ENCODE measurements around the gene F12.

The F12 gene

DNA sequence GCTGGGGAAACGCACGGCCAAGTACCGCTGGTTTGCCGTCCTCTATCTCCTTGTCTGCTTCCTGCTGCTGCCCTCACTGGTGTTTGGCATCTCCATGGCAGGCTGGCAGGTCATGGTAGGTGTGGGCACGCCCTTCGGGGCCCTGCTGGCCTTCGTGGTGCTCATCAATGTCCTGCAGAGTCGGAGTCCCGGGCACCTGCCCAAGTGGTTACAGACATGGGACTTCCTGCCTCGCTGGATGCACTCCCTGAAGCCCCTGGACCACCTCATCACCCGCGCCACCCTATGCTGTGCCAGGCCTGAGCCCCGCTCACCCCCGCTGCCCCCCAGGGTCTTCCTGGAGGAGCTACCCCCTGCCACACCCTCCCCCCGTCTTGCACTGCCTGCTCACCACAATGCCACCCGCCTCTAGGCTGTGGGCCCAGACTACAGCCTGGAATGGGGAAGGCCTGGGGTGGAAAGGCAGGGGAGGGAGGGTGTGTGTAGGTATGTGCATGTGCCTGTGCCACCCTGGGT is 11.4 kb downstream of the F12 start:
- ATAC-seq (ENCODE audit: insufficient read depth, low read depth) (no peak), DNase-seq (no peak)
- Histone ChIP-seq H3K27ac (ENCODE audit: low read length) (no peak overlapping the region), H3K36me3 (ENCODE audit: insufficient read depth, low read length) (no peaks in the 10 kb centered on the region), H3K4me1 (ENCODE audit: insufficient read depth, low read length) (no peaks in the 10 kb centered on the region), H3K9ac (ENCODE audit: low read depth, low read length) (no peak overlapping the region), H2AFZ (ENCODE audit: low read depth, low read length) (no peak overlapping the region), H3K79me2 (ENCODE audit: insufficient read depth, low read length) (no peaks in the 10 kb centered on the region), H3K27me3 (ENCODE audit: insufficient read depth, low read length, poor library complexity) (peaks cover 15% of the 10 kb centered on the region), H3K4me3 (ENCODE audit: low read depth in 1 of 2, low read length in 2 of 2) (no peak overlapping the region), H4K20me1 (ENCODE audit: insufficient read depth, low read length) (peaks cover 13% of the 10 kb centered on the region), H3K9me3 (ENCODE audit: insufficient read depth, low read length, severe bottlenecking) (no peaks in the 10 kb centered on the region), H3K4me2 (ENCODE audit: insufficient read depth, low read length) (no peak overlapping the region)
- TF ChIP-seq, protein P1, sequence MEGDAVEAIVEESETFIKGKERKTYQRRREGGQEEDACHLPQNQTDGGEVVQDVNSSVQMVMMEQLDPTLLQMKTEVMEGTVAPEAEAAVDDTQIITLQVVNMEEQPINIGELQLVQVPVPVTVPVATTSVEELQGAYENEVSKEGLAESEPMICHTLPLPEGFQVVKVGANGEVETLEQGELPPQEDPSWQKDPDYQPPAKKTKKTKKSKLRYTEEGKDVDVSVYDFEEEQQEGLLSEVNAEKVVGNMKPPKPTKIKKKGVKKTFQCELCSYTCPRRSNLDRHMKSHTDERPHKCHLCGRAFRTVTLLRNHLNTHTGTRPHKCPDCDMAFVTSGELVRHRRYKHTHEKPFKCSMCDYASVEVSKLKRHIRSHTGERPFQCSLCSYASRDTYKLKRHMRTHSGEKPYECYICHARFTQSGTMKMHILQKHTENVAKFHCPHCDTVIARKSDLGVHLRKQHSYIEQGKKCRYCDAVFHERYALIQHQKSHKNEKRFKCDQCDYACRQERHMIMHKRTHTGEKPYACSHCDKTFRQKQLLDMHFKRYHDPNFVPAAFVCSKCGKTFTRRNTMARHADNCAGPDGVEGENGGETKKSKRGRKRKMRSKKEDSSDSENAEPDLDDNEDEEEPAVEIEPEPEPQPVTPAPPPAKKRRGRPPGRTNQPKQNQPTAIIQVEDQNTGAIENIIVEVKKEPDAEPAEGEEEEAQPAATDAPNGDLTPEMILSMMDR (IDR thresholded peaks at IDR 0.05; ENCODE audit: borderline replicate concordance, extremely low read depth, low read length, poor library complexity, severe bottlenecking), result no peak
- no peak for TF ChIP-seq EZH2 (IDR thresholded peaks at IDR 0.05; ENCODE audit: borderline replicate concordance, low read depth, low read length, severe bottlenecking)

DNA sequence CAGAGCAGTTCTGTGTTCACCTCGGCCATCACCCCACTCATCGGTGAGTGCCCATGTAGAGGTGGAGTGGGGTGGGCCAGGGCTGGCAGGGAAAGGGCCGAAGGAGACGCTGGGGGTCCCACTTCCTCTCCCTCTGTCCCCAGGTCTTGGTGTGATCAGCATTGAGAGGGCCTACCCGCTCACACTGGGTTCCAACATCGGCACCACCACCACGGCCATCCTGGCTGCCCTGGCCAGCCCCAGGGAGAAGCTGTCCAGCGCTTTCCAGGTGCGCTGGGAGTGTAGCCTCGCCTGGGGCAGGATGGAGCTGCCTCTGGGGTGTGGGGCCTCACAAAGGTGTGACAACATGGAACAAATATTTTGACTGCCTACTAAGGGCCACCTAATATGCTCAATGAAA is 12.6 kb downstream of the F12 start:
- H4K20me1 ChIP-seq (ENCODE audit: insufficient read depth, low read length), result peaks cover 6% of the 10 kb centered on the region
- H3K27ac ChIP-seq (ENCODE audit: low read length), result no peak overlapping the region
- H3K9me3 ChIP-seq (ENCODE audit: insufficient read depth, low read length, severe bottlenecking), result no peaks in the 10 kb centered on the region
- H3K4me2 ChIP-seq (ENCODE audit: insufficient read depth, low read length), result no peak overlapping the region
- H3K4me3 ChIP-seq (ENCODE audit: low read depth in 1 of 2, low read length in 2 of 2), result no peak overlapping the region
- no peak overlapping the region for H2AFZ ChIP-seq (ENCODE audit: low read depth, low read length)
- H3K36me3 ChIP-seq (ENCODE audit: insufficient read depth, low read length), result no peaks in the 10 kb centered on the region
- DNase-seq (no peak), ATAC-seq (ENCODE audit: insufficient read depth, low read depth) (no peak)
- no peak overlapping the region for H3K9ac ChIP-seq (ENCODE audit: low read depth, low read length)
- peaks cover 4% of the 10 kb centered on the region for H3K27me3 ChIP-seq (ENCODE audit: insufficient read depth, low read length, poor library complexity)
- H3K4me1 ChIP-seq (ENCODE audit: insufficient read depth, low read length), result no peaks in the 10 kb centered on the region
- no peak for TF ChIP-seq EZH2 (IDR thresholded peaks at IDR 0.05; ENCODE audit: borderline replicate concordance, low read depth, low read length, severe bottlenecking)
- TF ChIP-seq, protein P1 (IDR thresholded peaks at IDR 0.05; ENCODE audit: borderline replicate concordance, extremely low read depth, low read length, poor library complexity, severe bottlenecking), result no peak
- no peaks in the 10 kb centered on the region for H3K79me2 ChIP-seq (ENCODE audit: insufficient read depth, low read length)

DNA sequence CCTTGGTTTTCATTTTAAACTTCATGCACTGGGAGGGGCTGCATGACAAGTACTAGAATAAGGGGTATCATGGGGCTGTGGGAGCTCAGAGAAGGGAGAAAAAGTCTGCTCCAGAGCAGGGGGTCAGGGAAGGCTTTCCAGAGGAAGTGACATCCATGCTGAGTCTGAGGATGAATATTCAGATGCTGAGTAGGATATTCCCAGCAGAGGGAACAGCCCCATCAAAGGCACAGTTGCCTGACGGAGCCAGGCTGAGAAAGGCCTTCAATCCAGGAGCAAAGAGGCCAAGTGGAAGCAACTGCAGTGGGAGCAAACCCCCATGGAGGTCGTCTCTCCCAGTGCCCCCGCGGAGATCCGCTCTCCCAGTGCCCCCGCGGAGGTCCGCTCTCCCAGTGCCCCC is 13.3 kb downstream of the F12 start:
- no peak overlapping the region for H2AFZ ChIP-seq (ENCODE audit: low read depth, low read length)
- H3K27me3 ChIP-seq (ENCODE audit: insufficient read depth, low read length, poor library complexity), result no peaks in the 10 kb centered on the region
- H4K20me1 ChIP-seq (ENCODE audit: insufficient read depth, low read length), result peaks cover 3% of the 10 kb centered on the region; the same call in 1 of the 2 replicates
- H3K4me2 ChIP-seq (ENCODE audit: insufficient read depth, low read length), result no peak overlapping the region
- no peak overlapping the region for H3K27ac ChIP-seq (ENCODE audit: low read length)
- no peak overlapping the region for H3K4me3 ChIP-seq (ENCODE audit: low read depth in 1 of 2, low read length in 2 of 2)
- no peak overlapping the region for H3K9ac ChIP-seq (ENCODE audit: low read depth, low read length)
- no peaks in the 10 kb centered on the region for H3K79me2 ChIP-seq (ENCODE audit: insufficient read depth, low read length)
- peaks cover under 1% of the 10 kb centered on the region; the same call in 1 of the 2 replicates for H3K4me1 ChIP-seq (ENCODE audit: insufficient read depth, low read length)
- DNase-seq (no peak), ATAC-seq (ENCODE audit: insufficient read depth, low read depth) (no peak)
- H3K9me3 ChIP-seq (ENCODE audit: insufficient read depth, low read length, severe bottlenecking), result no peaks in the 10 kb centered on the region
- TF ChIP-seq, protein P1 (IDR thresholded peaks at IDR 0.05; ENCODE audit: borderline replicate concordance, extremely low read depth, low read length, poor library complexity, severe bottlenecking), result no peak
- no peak for TF ChIP-seq EZH2 (IDR thresholded peaks at IDR 0.05; ENCODE audit: borderline replicate concordance, low read depth, low read length, severe bottlenecking)
- no peaks in the 10 kb centered on the region for H3K36me3 ChIP-seq (ENCODE audit: insufficient read depth, low read length)
